ENCODE measurements around the gene COX7A2.

The COX7A2 gene

GRCh38 chr6:75196081-75196687 is 47.4 kb downstream of the COX7A2 start:
- DNase-seq = no peak

- no peak for DNase-seq
These were observed 55.2 kb downstream of the COX7A2 start for GRCh38 chr6:75188221-75188925.
